NCI-H345 treated with DMSO at 0.1 percent for 48 hours (cell line): ENCODE results near the gene SCARB1.
A peak's percentile ranks its signal among the peaks of the same experiment; 100 is the strongest.
"Not testable (repeated sequence)": the region's sequence is repeated elsewhere in the genome, so short reads cannot be mapped to it uniquely, and the experiment has no call there.

Source experiments
- DNase-seq: peaks from one replicate; lab custom pipeline; 2025; ENCODE audit not compliant: unreplicated experiment; lab: John Stamatoyannopoulos, UW

Gene SCARB1, protein sequence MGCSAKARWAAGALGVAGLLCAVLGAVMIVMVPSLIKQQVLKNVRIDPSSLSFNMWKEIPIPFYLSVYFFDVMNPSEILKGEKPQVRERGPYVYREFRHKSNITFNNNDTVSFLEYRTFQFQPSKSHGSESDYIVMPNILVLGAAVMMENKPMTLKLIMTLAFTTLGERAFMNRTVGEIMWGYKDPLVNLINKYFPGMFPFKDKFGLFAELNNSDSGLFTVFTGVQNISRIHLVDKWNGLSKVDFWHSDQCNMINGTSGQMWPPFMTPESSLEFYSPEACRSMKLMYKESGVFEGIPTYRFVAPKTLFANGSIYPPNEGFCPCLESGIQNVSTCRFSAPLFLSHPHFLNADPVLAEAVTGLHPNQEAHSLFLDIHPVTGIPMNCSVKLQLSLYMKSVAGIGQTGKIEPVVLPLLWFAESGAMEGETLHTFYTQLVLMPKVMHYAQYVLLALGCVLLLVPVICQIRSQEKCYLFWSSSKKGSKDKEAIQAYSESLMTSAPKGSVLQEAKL

GRCh38 chr12:124863416-124864325, at the start of gene SCARB1:
TSS of gene SCARB1 (minus strand) at chr12:124863864. CDS start at chr12:124863720, 144 bp downstream.
- DNase-seq: peak; percentile 42

DNA sequence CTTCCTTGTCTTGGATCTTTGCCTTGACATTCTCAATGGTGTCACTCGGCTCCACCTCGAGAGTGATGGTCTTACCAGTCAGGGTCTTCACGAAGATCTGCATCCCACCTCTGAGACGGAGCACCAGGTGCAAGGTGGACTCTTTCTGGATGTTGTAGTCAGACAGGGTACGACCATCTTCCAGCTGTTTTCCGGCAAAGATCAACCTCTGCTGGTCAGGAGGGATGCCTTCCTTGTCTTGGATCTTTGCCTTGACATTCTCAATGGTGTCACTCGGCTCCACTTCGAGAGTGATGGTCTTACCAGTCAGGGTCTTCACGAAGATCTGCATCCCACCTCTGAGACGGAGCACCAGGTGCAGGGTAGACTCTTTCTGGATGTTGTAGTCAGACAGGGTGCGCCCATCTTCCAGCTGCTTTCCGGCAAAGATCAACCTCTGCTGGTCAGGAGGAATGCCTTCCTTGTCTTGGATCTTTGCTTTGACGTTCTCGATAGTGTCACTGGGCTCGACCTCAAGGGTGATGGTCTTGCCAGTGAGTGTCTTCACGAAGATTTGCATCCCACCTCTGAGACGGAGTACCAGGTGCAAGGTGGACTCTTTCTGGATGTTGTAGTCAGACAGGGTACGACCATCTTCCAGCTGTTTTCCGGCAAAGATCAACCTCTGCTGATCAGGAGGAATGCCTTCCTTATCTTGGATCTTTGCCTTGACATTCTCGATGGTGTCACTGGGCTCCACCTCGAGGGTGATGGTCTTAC, 49.0 kb upstream of the SCARB1 start:
- DNase-seq: not testable (repeated sequence)

- not testable (repeated sequence) for DNase-seq
Observed at GRCh38 chr12:124911521-124911920, 47.9 kb upstream of the SCARB1 start.

GRCh38 chr12:124910561-124911478, 47.2 kb upstream of the SCARB1 start:
- DNase-seq: no peak

- no peak for DNase-seq
Observed at GRCh38 chr12:124909831-124910560, 46.3 kb upstream of the SCARB1 start.

- no peak for DNase-seq
Observed at GRCh38 chr12:124906606-124907261, 43.1 kb upstream of the SCARB1 start.

DNA sequence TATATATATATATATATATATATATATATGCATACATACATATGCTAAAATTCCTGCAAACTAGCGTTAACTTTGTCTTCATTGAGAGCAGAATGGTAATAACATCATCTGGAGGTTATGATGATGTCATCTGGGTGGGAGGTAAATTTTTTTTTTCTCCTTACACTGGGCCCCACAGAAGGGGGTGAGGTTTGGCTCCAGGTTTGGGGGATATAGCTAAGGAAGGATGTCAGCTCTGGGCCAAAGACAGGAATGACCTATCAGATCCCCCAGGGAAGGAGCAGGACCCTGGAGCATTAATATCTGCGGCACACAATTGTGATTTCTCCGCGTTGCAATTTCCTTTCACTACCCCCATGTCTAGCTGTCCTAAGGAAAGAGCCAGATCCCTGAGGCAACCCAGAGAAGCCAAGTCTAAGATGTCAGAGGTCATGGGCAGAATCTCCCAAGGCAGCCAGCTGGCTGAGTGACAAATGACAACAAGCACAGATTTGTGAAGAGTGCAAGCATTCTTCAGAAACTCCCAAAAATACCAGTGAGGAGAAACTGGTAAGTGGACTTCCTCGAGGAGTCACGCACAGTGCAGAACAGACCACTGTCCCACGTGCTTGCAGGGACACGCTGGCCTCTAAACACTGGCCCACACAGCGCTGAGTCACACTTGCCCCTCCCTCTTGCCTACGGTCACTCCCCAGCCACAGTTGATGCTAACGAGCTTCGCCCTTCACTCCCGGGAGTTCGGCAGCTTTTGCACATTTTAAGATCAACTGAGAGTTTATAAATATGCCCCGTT, 40.8 kb upstream of the SCARB1 start:
- DNase-seq: no peak

DNA sequence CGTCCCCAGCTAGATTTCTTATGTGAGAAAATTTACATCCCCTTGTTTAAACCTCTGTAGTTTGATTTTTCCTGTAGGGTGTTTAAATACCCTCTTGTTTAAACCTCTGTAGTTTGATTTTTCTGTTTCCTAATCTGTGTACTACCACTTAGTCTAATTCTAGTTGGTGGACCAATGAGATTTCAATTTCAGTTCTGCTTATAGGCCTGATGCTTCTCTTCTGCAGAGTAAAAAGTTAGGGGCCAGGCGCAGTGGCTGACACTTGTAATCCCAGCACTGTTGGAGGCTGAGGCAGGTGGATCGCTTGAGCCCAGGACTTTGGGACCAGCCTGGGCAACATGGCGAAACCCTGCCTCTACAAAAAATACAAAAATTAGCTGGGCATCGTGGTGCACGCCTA, 39.3 kb upstream of the SCARB1 start:
- no peak for DNase-seq

DNA sequence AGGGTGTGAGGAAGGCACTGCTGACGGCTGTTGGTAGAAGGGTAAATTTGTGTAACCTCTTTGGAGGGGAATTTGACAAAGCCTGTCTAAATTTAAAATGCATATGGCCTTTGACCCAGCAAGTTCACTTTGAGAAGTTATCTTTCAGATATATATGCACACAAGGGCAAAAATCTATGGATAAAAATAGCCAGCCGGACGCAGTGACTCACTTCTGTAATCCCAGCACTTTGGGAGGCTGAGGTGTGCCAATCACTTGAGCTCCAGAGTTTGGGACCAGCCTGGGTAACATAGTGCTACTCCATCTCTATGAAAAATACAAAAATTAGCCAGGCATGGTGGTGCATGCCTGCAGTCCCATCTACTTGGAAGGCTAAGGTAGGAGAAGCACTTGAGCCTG, 37.3 kb upstream of the SCARB1 start:
- DNase-seq: no peak

DNA sequence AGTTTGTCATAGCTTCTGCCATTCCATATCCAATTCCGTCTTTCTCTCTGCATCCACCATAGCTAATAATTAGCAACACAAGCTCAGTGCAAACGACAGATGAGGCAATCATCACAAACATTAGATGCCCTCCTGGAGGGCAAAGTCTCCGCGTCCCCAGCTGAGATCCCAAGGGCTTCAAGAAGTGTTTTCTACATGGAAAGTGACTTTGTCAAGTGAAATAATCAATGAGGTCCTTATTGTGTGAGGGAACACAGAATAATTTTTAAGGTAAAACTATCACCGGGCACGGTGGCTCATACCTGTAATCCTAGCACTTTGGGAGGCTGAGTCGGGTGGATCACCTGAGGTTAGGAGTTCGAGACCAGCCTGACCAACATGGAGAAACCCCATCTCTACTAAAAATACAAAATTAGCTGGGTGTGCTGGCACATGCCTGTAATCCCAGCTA, 36.7 kb upstream of the SCARB1 start:
- not testable (repeated sequence) for DNase-seq

GRCh38 chr12:124898923-124899294, 35.2 kb upstream of the SCARB1 start:
- no peak for DNase-seq

DNA sequence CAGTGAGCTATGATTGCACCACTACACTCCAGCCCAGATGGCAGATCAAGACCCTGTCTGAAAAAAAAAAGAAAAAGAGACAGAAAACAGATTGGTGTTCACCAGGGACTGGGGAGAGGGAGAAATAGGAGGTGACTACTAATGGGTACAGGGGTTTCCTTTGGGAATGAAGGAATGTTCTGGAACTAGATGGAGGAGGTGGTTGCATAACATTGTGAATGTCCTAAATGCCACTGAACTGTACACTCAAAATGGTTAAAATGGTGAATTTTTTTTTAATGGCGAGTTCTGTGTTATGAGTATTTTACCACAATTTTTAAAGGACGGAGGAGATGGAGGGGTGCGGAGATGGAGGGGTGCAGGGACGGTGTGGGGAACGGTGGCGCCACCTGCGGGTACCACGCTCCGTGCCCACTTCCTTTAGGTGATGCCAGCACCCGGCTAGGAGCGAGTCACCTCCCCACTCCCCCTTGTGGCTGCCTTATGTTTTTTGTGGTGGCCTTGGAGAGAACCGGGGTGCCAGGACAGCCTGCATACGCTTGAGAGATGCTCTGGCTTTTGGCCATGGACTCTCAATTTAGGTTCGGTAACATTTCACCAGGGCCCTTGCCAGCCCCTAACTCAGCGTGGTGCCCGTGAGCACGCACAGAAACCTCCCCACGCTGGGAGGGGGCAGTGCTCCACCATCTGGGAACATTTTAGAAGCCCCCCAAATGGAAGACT, 34.7 kb upstream of the SCARB1 start:
- DNase-seq: no peak

- no peak for DNase-seq
Observed at GRCh38 chr12:124896461-124896860, 32.8 kb upstream of the SCARB1 start.

- DNase-seq: no peak
Observed at GRCh38 chr12:124893792-124894516, 30.3 kb upstream of the SCARB1 start.

DNA sequence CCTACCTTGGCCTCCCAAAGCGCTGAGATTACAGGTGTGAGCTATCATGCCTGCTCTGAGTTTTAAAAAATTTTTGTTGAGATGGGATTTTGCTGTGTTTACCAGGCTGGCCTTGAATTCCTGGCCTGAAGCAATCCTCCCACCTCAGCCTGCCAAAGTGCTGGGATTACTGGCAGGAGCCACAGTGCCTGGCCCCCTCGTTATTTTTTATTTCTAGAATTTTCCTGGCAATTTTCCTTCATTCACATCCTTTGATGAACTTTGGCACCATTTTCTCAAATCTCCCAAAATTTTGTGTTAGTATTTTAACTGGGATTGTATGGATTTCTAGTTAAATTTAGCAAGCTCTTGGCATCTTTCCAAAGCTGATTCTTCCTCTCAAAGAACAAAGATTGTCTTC, 24.6 kb upstream of the SCARB1 start:
- no peak for DNase-seq

GRCh38 chr12:124887766-124888165, 24.1 kb upstream of the SCARB1 start:
- not testable (repeated sequence) for DNase-seq
